GM19438 (cell line): Measurements from ENCODE around the gene CDC42EP2.

Experiments
- ATAC-seq: cut with Tn5 transposase; IDR thresholded peaks from one replicate; pipeline ENCODE4 v1.9.1; 2021; ENCODE audit warnings: low read depth; ENCODE audit not compliant: unreplicated experiment

CDC42EP2 gene

DNA sequence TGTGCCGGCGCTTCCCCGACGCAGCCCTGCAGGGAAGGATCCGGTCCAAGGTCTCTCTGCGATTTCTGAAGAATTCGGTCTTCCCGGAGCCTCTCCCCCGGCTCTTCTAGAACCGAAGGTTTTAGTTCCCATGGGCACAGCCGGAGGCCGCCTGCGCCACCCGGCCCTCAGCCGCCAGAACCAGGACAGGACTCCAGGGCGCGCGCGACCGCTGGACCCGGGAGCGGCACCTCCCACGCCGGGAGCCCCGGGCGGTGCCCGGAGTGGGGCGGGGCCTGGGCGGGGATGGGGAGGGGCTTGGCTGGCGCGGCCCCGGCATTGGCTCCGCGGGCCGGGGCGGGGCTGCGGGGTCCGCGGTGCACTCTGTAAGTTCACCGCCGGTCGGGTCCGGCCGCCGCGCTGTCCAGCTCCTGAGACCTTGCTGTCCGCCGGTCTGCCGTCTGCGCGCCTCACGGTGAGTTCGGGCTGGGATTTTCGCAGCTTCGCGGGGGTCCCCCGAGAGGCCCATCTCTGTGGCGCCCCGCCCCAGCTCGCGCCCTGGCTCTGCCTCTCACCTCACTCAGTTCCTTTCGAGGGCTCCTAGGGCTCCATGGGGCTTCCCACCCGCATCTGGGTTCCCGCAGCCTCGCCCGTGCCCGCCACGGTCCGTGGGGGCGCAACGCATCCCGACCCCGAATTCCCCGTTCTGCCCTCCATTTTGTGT lies at the start of gene CDC42EP2:
Gene CDC42EP2, plus strand, starts transcription at position 366 of the 703 bp plus-strand sequence. CDS start 6,033 bp downstream, outside the sequence.
- ATAC-seq, result peak; percentile 78

DNA sequence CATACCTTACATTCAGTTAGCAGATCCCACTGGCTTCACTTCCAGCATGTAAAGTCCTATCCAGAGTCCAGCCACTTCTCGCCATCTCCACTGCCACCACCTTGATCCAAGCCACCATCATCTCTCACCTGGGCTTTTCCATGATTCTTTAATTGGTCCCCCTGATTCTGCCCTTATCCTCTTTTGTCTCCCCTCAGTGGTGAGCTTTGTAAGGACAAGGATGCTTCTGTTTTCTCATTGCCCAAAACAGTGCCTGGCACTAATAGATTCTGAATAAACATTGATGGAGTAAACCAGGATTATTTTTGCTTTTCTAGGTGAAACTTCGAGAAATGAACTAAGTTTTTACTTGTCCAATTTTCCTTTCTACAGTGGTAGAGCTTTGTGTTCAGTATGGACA lies 48.5 kb upstream of the CDC42EP2 start:
- no peak for ATAC-seq

- no peak for ATAC-seq
These were observed 39.7 kb upstream of the CDC42EP2 start for GRCh38 chr11:65274735-65275682.

- ATAC-seq, result no peak
These were observed 38.8 kb upstream of the CDC42EP2 start for GRCh38 chr11:65275906-65276305.

DNA sequence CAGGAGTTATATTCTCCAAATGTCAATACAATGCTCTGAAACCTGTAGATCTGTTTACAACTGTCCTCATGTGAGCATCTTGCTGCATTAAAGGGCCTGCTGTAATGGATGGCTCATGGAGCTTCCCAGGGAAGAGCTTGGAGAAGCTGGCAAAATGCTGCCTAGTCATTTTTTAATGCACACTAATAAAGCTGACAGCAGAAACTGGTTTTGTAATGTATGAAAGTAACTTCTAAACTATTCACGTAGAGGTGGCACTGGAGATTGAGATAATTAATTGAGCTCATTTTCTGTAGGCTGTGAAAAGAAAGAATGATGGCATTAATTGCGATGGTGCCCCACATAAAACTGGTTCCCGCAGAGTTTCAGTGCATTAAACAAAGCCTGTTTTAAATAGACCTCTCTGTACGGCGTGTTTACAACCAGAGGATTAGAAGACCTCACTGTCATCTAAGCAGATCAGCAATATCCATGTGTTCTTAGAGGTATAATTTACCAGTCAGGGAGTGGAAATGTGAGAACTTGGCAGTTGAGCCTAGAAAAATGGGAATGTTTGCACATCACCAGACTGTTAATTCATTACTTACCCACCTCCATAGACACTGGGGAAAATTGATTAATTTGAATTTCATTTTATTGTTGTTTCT lies 36.9 kb upstream of the CDC42EP2 start:
- ATAC-seq, result no peak

- ATAC-seq, result no peak
These were observed 36.3 kb upstream of the CDC42EP2 start for GRCh38 chr11:65278356-65278755.

- no peak for ATAC-seq
These were observed 35.4 kb upstream of the CDC42EP2 start for GRCh38 chr11:65279279-65279678.

DNA sequence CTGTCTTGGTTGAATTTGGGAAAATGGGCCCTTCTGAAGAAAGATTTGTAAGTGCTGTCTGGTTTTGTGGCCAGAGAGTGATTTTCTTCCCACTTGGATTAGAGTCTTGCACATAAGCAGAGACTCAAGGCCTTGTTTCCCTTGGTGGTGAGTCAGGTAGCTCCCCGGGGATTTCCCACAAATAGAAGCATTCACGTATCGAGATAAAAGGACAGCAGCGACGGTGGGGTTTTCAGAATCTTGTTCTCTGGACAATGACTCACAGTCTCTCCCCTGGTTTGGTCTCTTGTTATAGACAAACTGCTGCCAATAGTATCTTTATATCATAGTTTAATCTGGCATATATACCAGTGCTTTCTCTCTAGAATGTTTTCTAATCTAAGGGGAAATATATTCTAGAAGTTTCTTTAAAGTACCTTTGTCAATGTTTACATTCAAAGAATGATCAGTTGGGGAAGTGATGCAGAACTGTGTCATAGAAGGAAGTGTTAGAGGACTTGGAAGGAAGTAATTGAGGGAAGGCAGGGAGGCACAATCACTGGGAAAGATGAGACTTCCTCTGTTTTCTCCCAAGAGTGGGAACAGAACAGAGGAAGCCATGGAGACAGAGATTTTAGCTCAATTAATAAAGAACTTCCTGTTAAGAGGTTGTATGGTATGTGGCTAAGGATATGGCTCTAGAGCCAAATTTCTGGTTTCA lies 34.8 kb upstream of the CDC42EP2 start:
- no peak for ATAC-seq

GRCh38 chr11:65280646-65281045 lies 34.0 kb upstream of the CDC42EP2 start:
- no peak for ATAC-seq

DNA sequence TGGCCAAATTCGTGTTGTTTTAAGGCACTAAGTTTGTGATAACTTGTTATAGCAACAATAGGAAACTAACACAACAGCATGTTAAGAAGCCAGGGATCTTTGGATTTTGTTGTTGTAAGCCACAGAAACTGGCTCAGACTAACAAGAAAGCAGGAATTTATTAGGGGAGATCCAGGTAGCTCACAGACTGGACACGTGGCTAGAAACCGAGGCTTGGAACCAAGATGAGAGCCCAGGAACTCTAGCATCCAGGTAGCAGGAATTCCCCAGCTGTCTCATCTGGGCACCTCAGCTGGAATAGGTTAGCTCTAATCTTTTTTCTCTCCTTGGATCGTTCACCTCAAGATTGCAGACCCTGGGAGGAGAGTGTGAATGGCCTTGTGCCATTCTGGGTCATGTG lies 28.0 kb upstream of the CDC42EP2 start:
- no peak for ATAC-seq

DNA sequence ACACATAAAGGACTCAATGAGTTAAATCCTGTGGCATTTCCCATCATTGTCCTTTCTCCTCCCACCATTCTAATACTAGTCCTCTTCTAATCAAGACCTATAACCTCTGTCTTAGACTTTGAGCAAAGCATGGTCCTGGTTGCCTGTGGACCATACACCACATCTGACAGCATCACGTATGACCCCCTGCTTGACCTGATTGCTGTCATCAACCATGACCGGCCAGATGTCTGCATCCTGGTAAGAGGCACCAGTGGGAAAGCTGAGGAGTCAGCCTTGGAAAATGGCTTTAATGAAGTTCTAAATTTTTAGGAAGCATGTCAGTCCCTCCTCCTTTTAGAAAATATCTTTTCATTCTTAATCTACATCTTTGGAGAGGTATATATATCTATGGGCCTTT lies 27.1 kb upstream of the CDC42EP2 start:
- ATAC-seq, result no peak

DNA sequence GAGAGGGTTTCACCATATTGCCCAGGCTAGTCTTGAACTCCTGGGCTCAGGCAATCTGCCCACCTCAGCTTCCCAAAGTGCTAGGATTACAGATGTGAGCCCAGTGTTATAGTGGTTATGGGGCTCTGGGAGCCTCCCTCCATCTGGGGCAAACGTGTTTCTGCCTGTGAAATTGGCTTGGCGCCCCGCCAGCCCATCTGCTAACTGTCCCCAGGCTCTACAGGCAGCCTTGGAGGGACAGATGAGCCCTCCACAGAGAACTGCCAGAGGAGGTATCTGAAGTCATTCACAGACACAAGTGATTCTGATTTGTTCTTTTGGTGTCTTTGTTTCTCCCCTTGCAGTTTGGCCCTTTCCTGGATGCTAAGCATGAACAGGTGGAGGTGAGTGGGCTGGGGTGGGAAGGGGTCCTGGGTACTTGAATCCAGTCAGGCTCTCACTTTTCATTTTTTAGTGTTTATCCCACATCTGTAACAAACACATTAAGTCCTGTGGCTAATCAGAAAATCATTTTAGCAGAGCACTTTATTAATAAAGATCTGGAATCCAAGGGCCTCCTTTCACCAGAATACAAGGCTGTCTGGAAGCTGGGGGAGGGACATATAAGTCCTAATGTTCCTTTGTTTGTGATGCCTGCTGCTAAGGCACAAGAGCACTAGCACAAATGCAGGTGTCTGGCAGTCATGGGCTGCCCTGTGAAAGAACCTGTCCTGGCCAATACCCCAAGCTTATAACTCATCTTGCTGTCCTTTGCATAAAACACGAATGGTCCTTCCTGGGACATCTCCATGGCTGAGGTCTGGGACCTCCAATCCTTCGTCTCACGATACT lies 25.7 kb upstream of the CDC42EP2 start:
- ATAC-seq, result no peak

GRCh38 chr11:65290448-65291165 lies 24.1 kb upstream of the CDC42EP2 start:
- ATAC-seq, result no peak

- no peak for ATAC-seq
These were observed 23.1 kb upstream of the CDC42EP2 start for GRCh38 chr11:65291613-65292012.

DNA sequence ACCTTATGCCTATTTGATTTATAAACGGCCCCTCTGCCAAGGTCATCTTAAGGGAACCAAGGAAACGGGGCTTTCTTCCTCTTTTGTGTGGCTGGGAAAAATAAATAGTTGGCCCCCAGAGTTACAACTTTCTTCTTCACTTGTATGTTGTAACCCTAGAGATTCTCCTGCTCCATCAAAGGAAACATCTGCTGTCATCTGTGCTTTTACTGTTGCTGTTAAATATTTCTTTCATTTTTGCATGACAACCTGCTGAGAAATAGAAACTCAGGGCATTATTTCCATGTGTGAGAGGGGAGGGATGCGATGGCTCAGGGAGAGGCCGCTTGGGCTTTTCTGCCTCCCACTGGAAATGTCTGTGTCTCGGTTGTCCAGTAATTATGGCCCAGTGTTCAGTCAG lies 21.8 kb upstream of the CDC42EP2 start:
- ATAC-seq, result no peak

DNA sequence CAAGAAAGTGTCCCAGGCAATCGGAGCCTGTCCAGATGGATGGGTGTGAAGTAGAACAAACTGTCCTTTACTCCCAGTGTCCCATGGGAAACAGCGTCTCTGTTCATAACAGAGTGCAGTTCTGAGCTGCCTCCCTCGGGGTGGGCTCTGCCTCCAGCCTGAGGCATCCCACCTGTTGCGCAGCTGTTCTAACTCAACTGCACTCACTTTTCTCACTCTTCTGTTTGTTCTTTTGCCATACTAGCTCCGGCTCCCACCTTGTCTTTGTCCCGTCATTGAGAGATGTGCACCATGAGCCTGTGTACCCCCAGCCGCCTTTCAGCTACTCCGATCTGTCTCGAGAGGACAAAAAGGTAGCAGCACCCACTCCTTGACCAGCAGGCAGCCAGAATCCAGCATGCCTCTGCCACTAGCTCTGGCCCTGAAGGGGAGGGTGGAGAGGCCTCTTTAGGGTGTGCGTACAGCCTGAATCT lies 20.7 kb upstream of the CDC42EP2 start:
- no peak for ATAC-seq

- no peak for ATAC-seq
These were observed 19.7 kb upstream of the CDC42EP2 start for GRCh38 chr11:65295001-65295400.

- ATAC-seq, result no peak
These were observed 18.9 kb upstream of the CDC42EP2 start for GRCh38 chr11:65295571-65296341.
